Melanocyte of skin (primary cell): ENCODE measurements around the gene TRAPPC2B. TPM values are rescaled to one million over a fixed set of nuclear protein-coding genes. Genes with fewer than 3 reads are reported as not detected.

Experiments used
- total RNA-seq, 2 donors: library from RNA; depleted of rRNA; stranded (reverse); fragments of >200 nt; gene quantifications; 2 replicates each; pipeline ENCODE4 v1.2.3, GENCODE V29; 2012

Gene TRAPPC2B
- 10 to 100 TPM; 14.8 to 16.3 TPM for total RNA-seq

GRCh38 chr19:57362997-57363687, at the start of gene TRAPPC2B, which contains the start of gene ZNF547:
TRAPPC2B (plus strand) TSS chr19:57363551; CDS start chr19:57364834, 1,283 bp downstream.
ZNF547 (plus strand) TSS chr19:57363551; CDS start chr19:57368556, 5,005 bp downstream.

GRCh38 chr19:57320180-57321084, 42.9 kb upstream of the TRAPPC2B start, which contains the start of gene ZNF543:
ZNF543 (plus strand) TSS chr19:57320472; CDS start chr19:57320854, 382 bp downstream.

GRCh38 chr19:57350877-57351805, 12.2 kb upstream of the TRAPPC2B start, which contains the start of gene ZNF304:
ZNF304 (plus strand) TSS chr19:57351271; CDS start chr19:57351665, 394 bp downstream.

GRCh38 chr19:57389730-57390598, 26.6 kb downstream of the TRAPPC2B start, which contains the start of gene ZNF548:
ZNF548 (plus strand) TSS chr19:57389854; CDS start chr19:57390100, 246 bp downstream.

GRCh38 chr19:57410877-57411671, 47.7 kb downstream of the TRAPPC2B start, which contains the start of gene ZNF17:
ZNF17 (plus strand) TSS chr19:57411161; CDS start chr19:57413616, 2,455 bp downstream.

Other genes starting within 250 kb of the TRAPPC2B start
- not detected for gene USP29, start 243.6 kb upstream of the TRAPPC2B start, total RNA-seq
- not detected for gene ZIM3, start 218.3 kb upstream of the TRAPPC2B start, total RNA-seq
- gene DUXA, start 196.1 kb upstream of the TRAPPC2B start, total RNA-seq: not detected
- 10 to 100 TPM; 15.1 to 18.3 TPM for gene ZNF264, start 172.1 kb upstream of the TRAPPC2B start, total RNA-seq
- under 1 TPM in 1 of 2 donors, not detected in 1; 0.33 TPM for gene AURKC, start 132.5 kb upstream of the TRAPPC2B start, total RNA-seq
- gene ZNF805, start 122.9 kb upstream of the TRAPPC2B start, total RNA-seq: 10 to 100 TPM; 11.4 to 13.3 TPM
- gene ZNF460, start 83.1 kb upstream of the TRAPPC2B start, total RNA-seq: 10 to 100 TPM; 39.6 to 51.0 TPM
- 10 to 100 TPM; 10.3 to 12.7 TPM for gene ZNF543, start 43.1 kb upstream of the TRAPPC2B start, total RNA-seq
- gene ZNF304, start 12.3 kb upstream of the TRAPPC2B start, total RNA-seq: 1 to 10 TPM; 8.9 to 9.7 TPM
- 1 to 10 TPM; 2.0 to 3.1 TPM for gene ZNF547, start within 50 bp of the TRAPPC2B start, total RNA-seq
- 10 to 100 TPM; 15.5 to 16.7 TPM for gene ZNF548, start 26.3 kb downstream of the TRAPPC2B start, total RNA-seq
- gene ZNF17, start 47.6 kb downstream of the TRAPPC2B start, total RNA-seq: 10 to 100 TPM; 12.3 to 14.5 TPM
- 10 to 100 TPM; 71.9 to 86.3 TPM for gene ZNF749, start 71.8 kb downstream of the TRAPPC2B start, total RNA-seq
- under 1 TPM; under 0.01 to 0.33 TPM for gene VN1R1, start 93.6 kb downstream of the TRAPPC2B start, total RNA-seq
- 10 to 100 TPM; 16.0 to 16.2 TPM for gene ZNF772, start 114.0 kb downstream of the TRAPPC2B start, total RNA-seq
- 10 to 100 TPM; 12.7 to 21.7 TPM for gene ZNF419, start 124.2 kb downstream of the TRAPPC2B start, total RNA-seq
- gene ZNF773, start 136.4 kb downstream of the TRAPPC2B start, total RNA-seq: 10 to 100 TPM; 16.7 to 27.9 TPM
- gene ZNF549, start 163.8 kb downstream of the TRAPPC2B start, total RNA-seq: 10 to 100 TPM; 12.3 to 15.1 TPM
- 1 to 10 TPM; 6.5 to 7.3 TPM for gene ZNF550, start 196.3 kb downstream of the TRAPPC2B start, total RNA-seq
- gene ZNF416, start 215.4 kb downstream of the TRAPPC2B start, total RNA-seq: 1 to 10 TPM; 4.8 to 5.7 TPM
- 10 to 100 TPM in 1 of 2 donors, 1 to 10 TPM in 1; 9.3 to 14.7 TPM for gene ZIK1, start 220.6 kb downstream of the TRAPPC2B start, total RNA-seq
- gene ZNF530, start 236.3 kb downstream of the TRAPPC2B start, total RNA-seq: 1 to 10 TPM; 7.6 to 7.7 TPM